HepG2 (cell line): ENCODE data around the gene CHID1. TPM values are rescaled to one million over a fixed set of nuclear protein-coding genes. Genes with fewer than 3 reads are reported as not detected.

Experiments
- ARNT ChIP-seq: fragments of 450-650 bp; IDR thresholded peaks from 2 replicates; pipeline ENCODE4 v1.6.1; 2017
- BRF2 ChIP-seq: sonication (generic); formaldehyde crosslinking; IDR thresholded peaks from 2 replicates; pipeline ENCODE4 v1.8.1; 2022; ENCODE audit warnings: mild to moderate bottlenecking, missing genetic modification reagents
- CBX1 ChIP-seq: IDR thresholded peaks from one replicate; pipeline ENCODE4 v1.6.1; 2016; ENCODE audit warnings: antibody characterized with exemption, low read depth
- DNMT1 ChIP-seq: sonication (generic); formaldehyde crosslinking; IDR thresholded peaks from 2 replicates; pipeline ENCODE4 v1.5.1; 2020; ENCODE audit warnings: mild to moderate bottlenecking, missing genetic modification reagents
- HNF4A ChIP-seq: sonication (generic); formaldehyde crosslinking; IDR thresholded peaks from 2 replicates; pipeline ENCODE4 v1.4.0; 2020; ENCODE audit warnings: missing genetic modification reagents
- KDM2A ChIP-seq: sonication (generic); formaldehyde crosslinking; IDR thresholded peaks from 2 replicates; pipeline ENCODE4 v1.4.0; 2020; ENCODE audit warnings: low read depth, missing genetic modification reagents, borderline replicate concordance
- MXD4 ChIP-seq: IDR thresholded peaks from 2 replicates; pipeline ENCODE4 v1.6.1; 2016; ENCODE audit warnings: mild to moderate bottlenecking, missing biosample characterization, missing genetic modification reagents
- NR2F1 ChIP-seq, 2 experiments: fragments of 450-650 bp in 1 of 2; formaldehyde crosslinking in 1 of 2; IDR thresholded peaks; 2 replicates each; pipeline versions ENCODE4 v1.5.0 to v1.6.1; 2016 to 2020; ENCODE audit warnings: mild to moderate bottlenecking in 1 of 2, missing compliant biosample characterization in 1 of 2, missing genetic modification reagents in 1 of 2, moderate library complexity in 1 of 2
- SNAPC2 ChIP-seq: sonication (generic); formaldehyde crosslinking; IDR thresholded peaks from 2 replicates; pipeline ENCODE4 v1.8.1; 2022; ENCODE audit warnings: mild to moderate bottlenecking, missing genetic modification reagents
- SUZ12 ChIP-seq: fragments of 150-350 bp; IDR thresholded peaks from 2 replicates; pipeline ENCODE4 v1.6.1; 2014; ENCODE audit warnings: low read depth, low read length
- TRIM24 ChIP-seq: sonication (generic); formaldehyde crosslinking; IDR thresholded peaks from 2 replicates; pipeline ENCODE4 v1.8.0; 2022; ENCODE audit warnings: mild to moderate bottlenecking, missing genetic modification reagents
- ZFP91 ChIP-seq: sonication (generic); formaldehyde crosslinking; IDR thresholded peaks from 2 replicates; pipeline ENCODE4 v1.9.0; 2022; ENCODE audit warnings: missing genetic modification reagents, mild to moderate bottlenecking, borderline replicate concordance
- ZMYM2 ChIP-seq: sonication (generic); formaldehyde crosslinking; IDR thresholded peaks from 2 replicates; pipeline ENCODE4 v1.8.0; 2022; ENCODE audit warnings: mild to moderate bottlenecking, missing genetic modification reagents
- ZNF224 ChIP-seq: sonication (generic); formaldehyde crosslinking; IDR thresholded peaks from 2 replicates; pipeline ENCODE4 v1.5.0; 2020; ENCODE audit warnings: mild to moderate bottlenecking, missing genetic modification reagents
- ZNF318 ChIP-seq: sonication (generic); formaldehyde crosslinking; IDR thresholded peaks from 2 replicates; pipeline ENCODE4 v1.4.0; 2020; ENCODE audit warnings: mild to moderate bottlenecking, missing genetic modification reagents
- ZNF740 ChIP-seq: sonication (generic); formaldehyde crosslinking; IDR thresholded peaks from 2 replicates; pipeline ENCODE4 v1.4.0; 2020; ENCODE audit warnings: missing genetic modification reagents
- ZNF772 ChIP-seq: sonication (generic); formaldehyde crosslinking; IDR thresholded peaks from 2 replicates; pipeline ENCODE4 v1.5.0; 2020; ENCODE audit warnings: mild to moderate bottlenecking, missing genetic modification reagents
- ZNF780A ChIP-seq: sonication (generic); formaldehyde crosslinking; IDR thresholded peaks from 2 replicates; pipeline ENCODE4 v1.8.0; 2022; ENCODE audit warnings: mild to moderate bottlenecking, missing genetic modification reagents, moderate library complexity
- polyA plus RNA-seq, 8 experiments: library from polyadenylated mRNA; depleted of rRNA in 3 of 8; stranded (reverse) in 7 of 8; unstranded in 1 of 8; fragments of >200 nt; fragmentation: Illumina TruSeq in 4 of 8; extraction: Trizol in 4 of 8; gene quantifications; 2 replicates each; pipeline versions ENCODE4 v1.2.1 to v1.2.3, GENCODE V29; 2011 to 2016; ENCODE audit warnings: low read depth in 4 of 8, missing spikeins in 1 of 8, mixed read lengths in 1 of 8; ENCODE audit not compliant: insufficient read depth in 1 of 8
- total RNA-seq, 5 experiments: library from RNA; depleted of rRNA; stranded (reverse); fragments of >200 nt; fragmentation: Illumina TruSeq; extraction: Trizol; gene quantifications; 2 replicates each; pipeline ENCODE4 v1.2.3, GENCODE V29; 2016; ENCODE audit warnings: low read depth in 1 of 5

Gene CHID1
- total and polyA plus RNA-seq, 2 of the 13 experiments (the other 11 are each of a cell fraction or from before 2014, with no cell fraction given): 65.1 to 93.6 TPM

GRCh38 chr11:925496-926301, 15.1 kb upstream of the CHID1 start, which contains the start of gene AP2A2 (continued):
- TF ChIP-seq ZNF318 (CRISPR knock-in tag) (no peak), ZNF740 (no peak), ZNF780A (CRISPR knock-in tag) (no peak), NR2F1 (CRISPR knock-in tag; IDR thresholded peaks at IDR 0.05) (no peak), DNMT1 (CRISPR knock-in tag) (no peak), TRIM24 (CRISPR knock-in tag) (no peak), ZMYM2 (peak; percentile 82), MXD4 (CRISPR knock-in tag) (no peak), CBX1 (peak; percentile 61), HNF4A (CRISPR knock-in tag) (no peak), SNAPC2 (CRISPR knock-in tag) (no peak), SUZ12 (no peak), ZNF224 (CRISPR knock-in tag) (no peak), KDM2A (CRISPR knock-in tag) (no peak; the same call in 1 of the 2 replicates), BRF2 (CRISPR knock-in tag) (no peak), ZNF772 (CRISPR knock-in tag) (0 out of 2 replicates have a peak, but pooled peaks have one; percentile 16), ZFP91 (CRISPR knock-in tag) (peak; percentile 56), ARNT (no peak)
